GDM1 (cell line): ENCODE data around the gene CTSF.
A peak's percentile ranks its signal among the peaks of the same experiment; 100 is the strongest.
"Not testable (repeated sequence)": the region's sequence is repeated elsewhere in the genome, so short reads cannot be mapped to it uniquely, and the experiment has no call there.

Source experiments
- DNase-seq: peaks from one replicate; lab custom pipeline; 2025; lab: John Stamatoyannopoulos, UW

Gene CTSF

DNA sequence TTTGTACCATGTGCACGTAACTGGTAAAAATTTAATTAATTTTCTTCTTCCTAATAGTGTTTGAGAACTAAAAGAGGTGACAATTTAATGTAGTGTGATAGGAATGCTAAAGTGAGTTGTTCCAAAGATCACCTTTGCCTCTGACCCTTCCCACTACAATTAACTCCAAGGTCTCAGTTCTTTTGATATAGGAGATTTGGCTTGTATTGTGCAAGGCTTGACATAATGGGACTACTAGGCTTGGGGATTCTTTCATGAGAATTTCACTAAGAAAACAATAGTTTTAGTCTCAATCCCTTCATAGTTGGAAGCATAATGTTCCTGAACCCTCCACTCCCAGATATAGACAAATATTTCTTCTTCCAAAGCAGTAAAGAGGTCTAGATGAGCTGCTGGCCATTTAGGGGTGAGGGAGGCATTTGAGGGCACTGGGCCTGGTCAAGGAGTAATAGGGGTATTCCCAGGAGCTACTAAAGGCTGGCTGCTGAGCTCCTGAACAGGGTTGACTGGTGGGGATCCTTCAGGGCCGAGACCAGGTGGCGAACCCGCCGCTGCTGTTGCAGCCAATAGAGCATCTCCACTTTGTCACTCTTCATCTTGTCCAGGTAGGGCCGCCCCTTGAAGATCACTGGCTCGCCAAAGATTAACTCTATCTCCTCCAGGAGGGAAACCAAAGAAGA lies 21.7 kb upstream of the CTSF start:
- DNase-seq: no peak

DNA sequence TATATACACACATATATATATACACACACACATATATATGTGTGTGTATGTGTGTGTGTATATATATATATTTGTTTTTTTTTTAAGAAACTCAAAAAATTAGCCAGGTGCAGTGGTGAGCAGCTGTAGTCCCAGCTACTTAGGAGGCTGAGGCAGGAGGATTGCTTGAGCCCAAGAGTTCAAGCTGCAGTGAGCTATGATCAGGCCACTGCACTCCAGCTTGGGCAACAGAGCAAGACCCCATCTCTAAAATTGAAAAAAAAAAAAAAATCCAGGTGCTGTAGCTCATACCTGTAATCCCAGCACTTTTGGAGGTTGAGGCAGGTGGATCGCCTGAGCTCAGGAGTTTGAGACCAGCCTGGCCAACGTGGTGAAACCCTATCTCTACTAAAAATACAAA lies 20.9 kb upstream of the CTSF start:
- not testable (repeated sequence) for DNase-seq

DNA sequence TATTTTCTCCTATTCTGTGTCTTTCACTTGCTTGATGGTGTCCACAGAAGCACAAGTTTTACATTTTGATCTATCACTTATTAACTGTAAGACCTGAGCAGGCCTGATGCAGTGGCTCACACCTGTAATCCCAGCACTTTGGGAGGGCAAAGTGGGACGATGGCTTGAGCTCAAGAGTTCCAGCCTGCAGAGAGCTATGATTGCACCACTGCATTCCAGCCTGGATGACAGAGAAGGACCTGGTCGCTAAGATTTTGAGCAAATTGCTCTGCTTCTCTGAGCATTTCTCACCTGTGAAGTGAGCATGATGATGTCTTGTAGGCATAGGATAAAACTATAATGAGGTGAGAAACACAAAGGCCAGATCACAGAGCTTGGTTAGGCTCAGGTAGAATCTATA lies 17.7 kb upstream of the CTSF start:
- no peak for DNase-seq

DNA sequence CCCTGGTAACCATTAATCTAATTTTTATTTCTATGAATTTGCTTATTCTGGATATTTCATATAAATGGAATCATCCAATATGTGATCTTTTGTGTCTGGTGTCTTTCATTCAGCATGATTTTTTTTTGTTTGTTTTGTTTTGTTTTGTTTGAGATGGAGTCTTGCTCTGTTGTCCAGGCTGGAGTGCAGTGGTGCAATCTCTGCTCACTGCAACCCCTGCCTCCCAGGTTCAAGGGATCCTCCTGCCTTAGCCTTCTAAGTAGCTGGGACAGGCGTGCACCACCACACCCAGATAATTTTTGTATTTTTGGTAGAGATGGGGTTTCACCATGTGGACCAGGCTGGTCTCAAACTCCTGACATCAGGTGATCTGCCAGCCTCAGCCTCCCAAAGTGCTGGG lies 17.0 kb upstream of the CTSF start:
- not testable (repeated sequence) for DNase-seq

DNA sequence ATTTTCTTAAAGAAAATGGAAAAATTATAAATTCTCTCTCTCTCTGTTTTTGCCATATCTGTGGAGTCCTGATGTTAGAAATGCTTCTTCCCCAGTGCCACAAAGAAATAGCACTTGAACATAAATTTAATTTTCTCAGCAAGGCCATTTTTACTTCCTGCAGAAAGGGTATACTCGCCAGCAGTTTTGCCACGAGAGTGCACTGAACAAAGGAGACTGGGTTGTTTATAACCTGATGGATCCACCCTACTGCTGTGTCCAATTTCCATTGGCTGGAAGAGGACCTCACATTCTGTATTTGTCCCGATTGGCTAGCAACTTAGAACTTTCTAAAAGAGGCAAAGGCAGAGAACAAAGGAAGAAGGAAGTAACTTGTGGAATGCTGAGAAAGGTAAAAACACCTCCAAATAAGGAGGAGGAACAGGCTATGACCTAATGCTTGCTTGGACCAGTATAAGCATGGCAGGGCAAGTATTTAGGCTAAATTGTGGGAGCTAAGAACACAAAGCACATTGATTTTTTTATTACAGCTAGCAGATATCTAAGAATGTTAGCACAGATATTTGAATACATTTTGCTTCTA lies 14.2 kb upstream of the CTSF start:
- not testable (repeated sequence) for DNase-seq

DNA sequence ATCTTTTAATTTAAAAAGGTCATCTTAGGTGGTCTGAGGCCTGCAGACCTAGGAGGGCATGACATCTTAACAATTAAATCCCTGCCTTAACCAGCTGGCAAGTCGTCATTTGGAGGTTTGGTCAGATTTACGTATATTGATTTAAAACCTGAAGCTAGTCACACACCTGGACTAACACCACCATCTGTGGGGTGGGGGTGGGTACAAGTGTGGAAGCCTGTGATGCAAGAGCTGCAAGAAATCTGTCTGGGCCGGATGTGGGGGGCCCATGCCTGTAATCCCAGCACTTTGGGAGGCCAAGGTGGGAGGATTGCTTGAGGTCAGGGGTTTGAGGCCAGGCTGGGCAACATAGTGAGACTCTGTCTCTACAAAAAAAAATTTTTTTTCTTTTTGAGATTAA lies 12.9 kb upstream of the CTSF start:
- no peak for DNase-seq

DNA sequence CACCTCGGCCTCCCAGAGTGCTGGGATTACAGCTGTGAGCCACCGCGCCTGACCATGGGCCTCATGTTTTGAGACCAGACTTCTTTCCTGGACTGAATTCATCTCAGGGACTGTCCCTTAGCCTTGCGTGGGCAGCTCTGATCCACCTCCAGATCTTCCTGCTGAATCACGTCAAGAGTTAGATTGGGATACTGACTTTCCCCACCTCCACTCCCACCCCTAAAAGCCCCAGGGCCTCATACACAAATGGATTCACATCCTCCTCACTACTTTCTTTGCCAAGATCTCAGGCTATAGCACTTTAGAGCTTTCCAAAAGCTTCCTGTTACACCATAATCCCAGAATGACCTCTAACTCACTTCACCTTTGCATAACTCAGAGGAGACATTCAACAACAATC lies 12.4 kb upstream of the CTSF start:
- DNase-seq: no peak

DNA sequence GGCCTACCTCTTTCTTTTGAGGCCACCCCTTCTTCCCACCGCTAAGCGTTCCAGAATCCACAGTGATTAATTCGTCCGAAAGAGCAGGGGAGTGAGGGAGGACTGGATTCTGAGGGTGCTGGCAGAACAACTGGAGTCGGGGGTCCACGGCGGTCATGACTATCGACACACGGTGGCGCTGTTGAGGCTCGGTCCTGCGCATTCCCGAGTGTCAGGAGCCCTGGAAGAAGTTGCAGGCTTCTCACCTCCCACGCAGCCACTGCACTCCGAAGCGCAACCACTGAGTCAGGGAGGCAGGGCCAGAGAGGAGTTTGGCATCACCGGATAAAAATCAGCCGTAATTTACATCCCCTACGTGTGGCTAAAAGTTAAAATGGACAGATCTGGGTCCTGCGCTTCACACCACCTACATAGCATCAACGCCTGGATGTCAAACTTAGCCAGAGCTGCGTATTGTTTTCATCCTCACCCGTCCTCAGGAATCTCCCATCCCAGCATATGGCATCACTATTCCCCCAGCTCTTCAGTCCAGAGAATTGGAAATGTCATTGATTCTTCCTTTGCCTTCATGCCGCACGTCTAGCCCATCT lies 10.7 kb upstream of the CTSF start:
- peak; percentile 39 for DNase-seq

DNA sequence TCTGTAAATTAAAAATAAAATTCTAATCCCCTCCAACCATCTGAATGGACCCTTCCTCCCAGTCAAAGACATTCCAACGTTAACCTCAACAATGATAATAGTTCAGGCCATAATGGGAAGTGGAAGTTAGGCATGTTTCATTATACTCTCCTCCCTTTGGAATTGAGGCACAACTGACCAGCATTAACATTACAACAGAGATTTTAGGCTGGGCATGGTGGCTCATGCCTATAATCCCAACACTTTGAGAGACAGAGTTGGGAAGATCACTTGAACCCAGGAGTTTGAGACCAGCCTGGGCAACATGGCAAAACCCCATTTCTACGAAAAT lies 2.4 kb upstream of the CTSF start:
- DNase-seq: no peak

DNA sequence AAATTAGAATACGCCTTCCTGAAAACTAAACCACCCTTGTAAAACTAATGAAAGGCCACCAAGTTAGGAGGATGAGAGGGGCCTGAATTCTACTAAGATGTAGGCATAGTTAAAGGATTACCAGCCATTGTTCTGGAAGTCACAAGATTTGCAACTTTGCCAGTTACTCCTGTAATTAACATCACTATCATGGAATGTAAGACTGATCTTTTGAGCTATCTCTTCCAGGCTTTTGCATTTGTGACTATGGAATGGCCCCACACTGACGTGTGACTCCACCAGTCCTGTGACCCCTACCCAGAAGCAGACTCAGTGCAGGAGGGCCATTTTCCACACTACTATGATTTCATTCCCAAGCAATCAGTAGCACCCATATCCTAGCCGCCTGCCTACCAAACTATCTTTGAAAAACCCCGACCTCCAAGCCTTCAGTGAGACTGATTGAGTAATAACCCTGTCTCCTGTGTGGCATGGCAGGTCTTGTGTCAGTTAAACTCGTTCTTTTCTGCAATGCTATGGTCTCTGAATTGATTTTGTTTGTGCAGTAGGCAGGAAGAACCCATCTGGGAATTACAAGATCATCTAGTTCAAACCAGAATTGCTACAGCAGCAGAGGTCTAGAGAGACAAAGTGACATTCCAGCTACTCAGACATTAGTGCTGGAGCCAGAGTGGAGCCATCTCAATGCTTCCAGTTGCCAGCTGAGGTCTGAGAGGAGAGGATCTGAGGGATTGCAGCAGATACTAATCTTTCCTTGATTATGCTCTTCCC lies 1.9 kb upstream of the CTSF start:
- DNase-seq: no peak

DNA sequence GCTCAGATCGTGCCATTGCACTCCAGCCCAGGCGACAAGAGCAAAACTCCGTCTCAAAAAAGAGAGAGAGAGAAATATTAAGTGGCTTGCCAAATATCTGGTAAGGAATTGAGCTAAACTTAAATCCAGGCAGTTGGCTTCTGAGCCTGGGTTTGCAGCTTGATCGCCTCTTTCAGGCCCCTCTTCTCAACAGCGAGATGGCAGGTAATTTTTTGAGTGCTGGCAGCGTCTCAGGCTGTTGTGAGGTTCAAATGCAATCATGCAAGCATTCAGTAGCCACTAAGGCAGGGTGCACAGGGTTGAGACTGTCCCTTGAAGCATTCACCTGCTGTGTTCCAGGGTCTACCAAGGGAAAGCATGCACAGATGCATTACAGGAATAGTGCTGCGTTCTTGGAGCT lies 670 bp upstream of the CTSF start:
- no peak for DNase-seq

DNA sequence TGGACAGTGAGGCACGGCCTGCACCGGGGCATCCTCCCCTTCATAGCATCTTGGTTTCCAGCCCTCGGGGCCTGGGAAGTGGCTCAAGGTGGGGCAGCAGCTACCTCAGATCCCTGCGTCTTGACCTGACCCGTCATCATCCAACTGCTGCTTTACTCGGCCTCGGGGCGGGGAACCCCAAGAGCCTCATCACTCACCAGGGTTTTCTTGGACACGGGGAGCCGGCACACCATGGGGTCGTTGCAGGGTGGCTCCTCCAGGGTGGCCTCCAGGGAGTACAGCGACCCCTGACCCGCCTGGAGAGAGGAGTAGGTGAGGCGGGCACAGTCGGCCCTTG lies 651 bp downstream of the CTSF start:
- no peak for DNase-seq

DNA sequence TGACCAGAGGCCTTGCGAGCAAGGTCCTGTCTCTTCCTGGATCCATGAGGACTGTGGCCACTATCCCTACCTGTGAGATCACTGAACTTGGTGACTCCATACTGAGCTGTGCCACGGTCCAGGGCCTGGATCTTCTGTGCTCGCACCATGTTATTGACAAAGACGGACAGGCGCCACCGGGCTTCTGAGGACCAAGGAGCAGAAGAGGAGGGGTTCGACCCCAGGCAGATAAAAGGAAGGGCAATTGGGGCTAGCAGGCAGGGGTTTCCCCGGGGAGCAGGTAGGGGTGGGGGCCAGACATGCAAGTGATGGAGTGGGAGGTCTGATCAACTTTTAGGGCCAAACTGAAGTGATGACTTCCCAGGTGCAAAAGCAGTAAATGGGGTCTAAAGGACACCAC lies 2.2 kb downstream of the CTSF start:
- DNase-seq: no peak

DNA sequence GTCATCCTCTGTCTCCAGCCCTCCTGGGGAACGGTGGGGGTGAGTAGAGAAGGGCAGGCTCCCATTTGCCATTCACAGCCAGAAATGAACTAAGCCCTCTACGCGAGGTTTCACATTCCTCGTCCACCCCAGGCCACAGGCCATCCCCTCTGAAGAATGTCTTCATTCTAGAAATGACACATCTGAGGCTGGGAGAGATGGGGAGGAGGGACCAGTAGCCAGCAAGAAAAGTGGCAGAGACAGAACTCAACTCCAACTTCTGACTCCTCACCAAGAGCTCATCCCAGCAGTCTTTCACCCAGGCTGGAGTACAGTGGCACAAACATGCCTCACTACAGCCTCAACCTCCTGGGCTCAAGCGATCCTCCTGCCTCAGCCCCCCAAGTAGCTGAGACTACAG lies 3.4 kb downstream of the CTSF start:
- no peak for DNase-seq

DNA sequence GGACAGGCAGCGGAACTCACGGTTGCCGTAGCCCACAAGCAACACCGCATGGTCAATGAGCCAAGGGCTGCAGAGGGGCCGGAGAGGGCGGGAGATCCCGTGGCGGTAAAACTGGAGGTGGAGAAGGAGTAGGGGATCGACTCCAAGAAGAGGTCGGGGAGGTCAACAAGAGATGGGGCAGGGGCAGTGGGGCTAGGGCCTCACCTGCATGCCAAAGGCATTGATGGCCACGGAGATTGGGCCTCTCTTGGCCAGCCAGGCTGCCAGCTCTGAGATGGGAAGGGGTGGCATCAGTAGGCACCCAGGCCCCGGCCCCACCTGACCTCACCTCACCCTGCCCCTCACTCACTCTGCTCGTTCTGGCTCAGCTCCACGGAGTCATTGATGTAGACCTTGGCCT lies 3.9 kb downstream of the CTSF start:
- DNase-seq: no peak

DNA sequence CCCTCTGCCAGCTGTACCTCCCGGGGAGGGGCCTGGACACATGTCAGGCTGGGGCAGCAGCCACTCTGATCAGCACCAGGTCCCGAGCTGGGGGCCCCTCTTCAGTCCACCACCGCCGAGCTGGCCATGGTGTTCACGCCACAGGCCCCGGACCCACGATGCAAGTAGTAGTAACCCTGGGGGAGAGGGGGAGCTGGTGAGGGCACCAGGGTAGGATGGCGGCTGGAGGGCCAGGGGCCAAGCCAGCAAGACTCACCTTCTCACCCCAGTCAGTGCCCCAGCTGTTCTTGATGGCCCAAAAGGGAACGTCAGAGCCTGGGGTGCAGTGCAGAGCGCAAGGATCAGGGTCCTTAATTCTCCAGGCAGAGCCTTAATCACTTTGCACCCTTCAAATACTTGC lies 4.6 kb downstream of the CTSF start:
- DNase-seq: no peak

DNA sequence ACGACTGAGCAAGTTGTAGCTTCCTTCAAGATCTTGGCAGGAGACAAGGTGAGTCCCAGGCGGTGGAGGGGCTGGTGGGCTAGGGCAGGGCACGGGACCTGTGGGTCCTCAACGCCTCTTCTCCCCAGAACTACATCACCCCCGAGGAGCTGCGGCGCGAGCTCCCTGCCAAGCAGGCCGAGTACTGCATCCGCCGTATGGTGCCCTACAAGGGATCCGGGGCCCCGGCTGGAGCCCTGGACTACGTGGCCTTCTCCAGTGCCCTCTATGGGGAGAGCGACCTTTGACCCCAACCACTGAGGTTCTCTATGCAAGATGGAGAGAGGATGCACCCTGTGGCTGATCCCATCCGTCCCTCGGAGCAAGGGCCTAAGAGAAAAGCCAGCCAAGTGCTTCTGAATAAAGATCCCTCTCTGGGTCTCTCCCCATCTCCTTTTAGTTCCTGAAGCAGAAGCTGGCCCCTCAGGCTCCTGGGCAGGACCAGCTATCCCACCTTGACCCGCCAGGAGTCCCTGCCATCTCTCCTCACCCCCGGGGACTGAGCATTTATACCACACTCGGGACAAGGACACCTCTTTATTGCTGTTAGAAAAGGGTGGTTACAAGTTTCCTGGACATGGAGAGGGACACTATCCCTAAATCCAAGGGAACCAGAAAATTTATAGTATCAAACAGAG lies 5.4 kb downstream of the CTSF start:
- DNase-seq: no peak

DNA sequence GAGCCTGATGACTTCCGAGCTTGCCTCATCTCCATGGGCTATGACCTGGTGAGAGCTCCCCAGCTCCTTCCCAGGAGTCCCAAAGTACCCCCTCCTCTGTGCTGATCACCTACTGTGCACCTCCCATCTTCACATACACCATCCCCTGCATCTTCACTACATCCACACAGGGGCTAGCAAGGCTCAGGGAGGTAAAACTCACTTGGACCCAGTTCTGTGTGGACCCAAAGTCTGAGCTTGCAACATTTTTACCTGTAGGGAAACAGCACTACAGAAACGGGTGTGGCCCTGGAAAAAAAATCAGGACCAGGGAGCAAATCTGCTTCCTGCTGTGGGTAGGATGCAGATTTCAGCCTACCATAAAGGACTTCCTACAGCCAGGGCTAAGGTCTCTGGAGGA lies 6.1 kb downstream of the CTSF start:
- no peak for DNase-seq

DNA sequence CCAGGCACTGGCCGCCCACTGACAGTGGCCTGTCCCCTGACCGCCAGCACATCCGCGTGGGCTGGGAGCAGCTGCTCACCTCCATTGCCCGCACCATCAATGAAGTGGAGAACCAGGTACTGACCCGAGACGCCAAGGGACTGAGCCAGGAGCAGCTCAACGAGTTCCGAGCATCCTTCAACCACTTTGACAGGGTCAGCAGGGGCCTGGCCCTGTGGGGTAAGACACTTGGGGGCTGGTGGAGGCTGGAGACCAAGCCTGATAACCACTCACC lies 6.5 kb downstream of the CTSF start:
- DNase-seq: no peak

DNA sequence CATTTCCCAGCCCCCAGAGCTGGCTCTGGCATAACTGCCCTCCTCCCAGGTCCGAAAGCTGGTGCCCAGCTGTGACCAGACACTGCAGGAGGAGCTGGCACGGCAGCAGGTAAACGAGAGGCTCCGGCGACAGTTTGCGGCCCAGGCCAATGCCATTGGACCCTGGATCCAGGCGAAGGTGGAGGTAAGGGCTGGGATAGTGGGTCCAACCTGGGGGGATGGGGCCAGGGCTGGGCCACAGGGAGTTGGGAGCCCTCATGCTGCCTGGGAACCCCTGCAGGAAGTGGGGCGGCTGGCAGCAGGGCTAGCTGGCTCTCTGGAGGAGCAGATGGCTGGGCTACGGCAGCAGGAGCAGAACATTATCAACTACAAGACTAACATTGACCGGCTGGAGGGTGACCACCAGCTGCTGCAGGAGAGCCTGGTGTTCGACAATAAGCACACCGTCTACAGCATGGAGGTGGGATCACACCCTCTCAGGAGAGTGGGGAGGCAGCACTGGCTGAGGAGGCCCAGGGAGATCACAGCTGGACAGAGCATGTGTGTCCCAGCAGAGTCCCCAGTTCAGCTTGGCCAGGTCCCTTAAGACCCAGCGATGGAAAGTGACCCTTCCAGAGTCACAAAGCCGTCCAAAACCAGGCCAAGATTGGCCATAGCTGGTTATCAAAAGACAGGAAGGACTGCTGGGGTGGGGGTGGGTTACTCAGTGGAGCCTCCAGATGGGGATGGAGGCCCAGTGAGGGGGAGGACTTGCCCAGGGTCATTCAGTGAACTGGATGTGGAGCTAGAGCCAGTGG lies 7.0 kb downstream of the CTSF start:
- no peak for DNase-seq

DNA sequence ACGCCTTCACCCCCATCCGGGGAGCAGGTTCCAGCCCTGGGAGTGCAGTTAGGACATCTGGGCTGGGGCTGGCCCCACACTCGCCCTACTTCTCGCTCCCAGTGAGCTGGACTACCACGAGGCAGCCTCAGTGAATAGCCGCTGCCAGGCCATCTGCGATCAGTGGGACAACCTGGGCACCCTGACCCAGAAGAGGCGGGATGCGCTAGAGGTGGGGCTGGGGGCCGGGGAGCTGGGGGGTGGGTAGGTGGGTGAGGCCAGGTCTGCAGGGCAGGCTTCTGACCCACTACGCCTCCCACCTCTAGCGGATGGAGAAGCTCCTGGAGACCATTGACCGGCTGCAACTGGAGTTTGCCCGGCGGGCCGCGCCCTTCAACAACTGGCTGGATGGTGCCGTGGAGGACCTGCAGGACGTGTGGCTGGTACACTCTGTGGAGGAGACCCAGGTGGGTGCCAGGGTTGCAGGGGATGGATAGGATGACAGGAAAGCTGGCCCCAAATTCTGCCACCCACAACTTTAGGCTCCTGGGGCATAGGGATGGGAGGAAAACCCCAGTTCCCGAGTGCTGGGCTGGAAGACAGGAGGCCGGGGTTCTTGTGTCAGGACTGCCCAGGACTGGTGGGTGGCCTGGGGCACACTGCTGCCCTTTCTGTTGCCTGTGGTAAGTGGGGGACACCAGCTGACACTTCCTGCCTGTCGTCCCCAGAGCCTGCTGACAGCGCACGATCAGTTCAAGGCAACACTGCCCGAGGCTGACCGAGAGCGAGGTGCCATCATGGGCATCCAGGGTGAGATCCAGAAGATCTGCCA lies 8.3 kb downstream of the CTSF start:
- no peak for DNase-seq
